ENCODE measurements around the gene VSX1. TPM values are rescaled to one million over a fixed set of nuclear protein-coding genes. Genes with fewer than 3 reads are reported as not detected.

The VSX1 gene
- total RNA-seq, 4 donors from 2014 or later: not detected

DNA sequence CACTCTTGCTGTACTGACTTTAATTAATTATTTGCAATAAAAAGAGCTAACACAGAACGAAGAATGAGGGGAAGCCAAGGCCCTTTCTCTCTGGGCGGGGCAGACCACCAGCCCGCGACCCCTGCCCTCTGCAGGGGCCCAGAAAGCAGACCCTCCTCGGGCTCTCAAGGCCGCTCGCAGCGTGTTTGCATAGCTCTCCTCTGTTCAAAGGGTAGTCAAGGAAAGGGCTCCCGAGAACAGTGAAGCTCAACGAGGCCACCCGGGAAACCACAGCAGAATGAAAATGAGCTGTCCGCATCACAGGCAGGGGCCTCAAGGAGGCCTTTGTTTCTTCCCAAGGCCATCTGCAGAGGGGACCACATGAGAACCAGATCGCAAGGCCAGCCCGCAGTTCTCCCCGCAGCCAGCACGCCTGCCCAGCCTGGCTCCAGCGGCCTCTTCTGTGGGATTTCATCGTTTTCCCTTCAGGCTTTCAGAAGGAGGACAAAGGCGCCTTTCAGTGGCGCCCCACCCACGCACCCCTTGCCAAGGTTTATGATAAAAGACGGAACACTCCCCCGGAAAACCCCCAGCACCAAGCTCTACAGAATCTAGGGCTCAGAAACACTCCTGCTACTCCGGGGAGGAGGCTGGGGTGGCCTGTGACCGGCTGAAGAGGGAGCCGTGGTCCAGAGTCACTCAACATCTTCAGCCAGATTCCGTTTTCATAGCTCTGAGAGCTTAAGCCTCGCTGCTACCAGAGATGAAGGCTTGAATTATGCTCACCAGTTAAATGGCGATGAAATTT, 49.3 kb downstream of the VSX1 start:
- no peak for ATAC-seq (ENCODE audit: low FRiP score)
- DNase-seq (ENCODE audit: low spot score): no peak
- TF ChIP-seq, protein P1, sequence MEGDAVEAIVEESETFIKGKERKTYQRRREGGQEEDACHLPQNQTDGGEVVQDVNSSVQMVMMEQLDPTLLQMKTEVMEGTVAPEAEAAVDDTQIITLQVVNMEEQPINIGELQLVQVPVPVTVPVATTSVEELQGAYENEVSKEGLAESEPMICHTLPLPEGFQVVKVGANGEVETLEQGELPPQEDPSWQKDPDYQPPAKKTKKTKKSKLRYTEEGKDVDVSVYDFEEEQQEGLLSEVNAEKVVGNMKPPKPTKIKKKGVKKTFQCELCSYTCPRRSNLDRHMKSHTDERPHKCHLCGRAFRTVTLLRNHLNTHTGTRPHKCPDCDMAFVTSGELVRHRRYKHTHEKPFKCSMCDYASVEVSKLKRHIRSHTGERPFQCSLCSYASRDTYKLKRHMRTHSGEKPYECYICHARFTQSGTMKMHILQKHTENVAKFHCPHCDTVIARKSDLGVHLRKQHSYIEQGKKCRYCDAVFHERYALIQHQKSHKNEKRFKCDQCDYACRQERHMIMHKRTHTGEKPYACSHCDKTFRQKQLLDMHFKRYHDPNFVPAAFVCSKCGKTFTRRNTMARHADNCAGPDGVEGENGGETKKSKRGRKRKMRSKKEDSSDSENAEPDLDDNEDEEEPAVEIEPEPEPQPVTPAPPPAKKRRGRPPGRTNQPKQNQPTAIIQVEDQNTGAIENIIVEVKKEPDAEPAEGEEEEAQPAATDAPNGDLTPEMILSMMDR (IDR thresholded peaks at IDR 0.05): no peak

DNA sequence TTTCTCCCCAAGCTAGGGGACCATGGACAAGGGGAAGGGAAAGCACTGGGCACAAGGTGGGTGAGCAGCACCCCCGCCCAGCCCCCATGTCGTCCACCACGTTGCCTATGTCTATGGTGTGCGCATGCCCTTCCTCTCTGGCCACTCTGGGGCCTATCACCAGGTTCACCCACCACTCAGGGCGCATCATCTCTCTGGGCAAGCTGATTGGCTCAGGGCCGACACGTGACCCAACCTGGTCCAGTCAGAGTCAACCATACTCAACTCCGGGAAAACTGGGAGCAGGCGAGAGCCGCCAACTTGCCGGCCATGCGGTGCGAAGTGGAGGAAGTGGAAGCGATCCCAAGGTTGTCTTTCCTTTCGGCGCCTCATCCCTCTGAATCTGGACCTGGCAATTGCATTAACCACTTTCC, 49.9 kb downstream of the VSX1 start:
- TF ChIP-seq, protein P1 (IDR thresholded peaks at IDR 0.05): no peak
- DNase-seq (ENCODE audit: low spot score): no peak
- ATAC-seq (ENCODE audit: low FRiP score): no peak

DNA sequence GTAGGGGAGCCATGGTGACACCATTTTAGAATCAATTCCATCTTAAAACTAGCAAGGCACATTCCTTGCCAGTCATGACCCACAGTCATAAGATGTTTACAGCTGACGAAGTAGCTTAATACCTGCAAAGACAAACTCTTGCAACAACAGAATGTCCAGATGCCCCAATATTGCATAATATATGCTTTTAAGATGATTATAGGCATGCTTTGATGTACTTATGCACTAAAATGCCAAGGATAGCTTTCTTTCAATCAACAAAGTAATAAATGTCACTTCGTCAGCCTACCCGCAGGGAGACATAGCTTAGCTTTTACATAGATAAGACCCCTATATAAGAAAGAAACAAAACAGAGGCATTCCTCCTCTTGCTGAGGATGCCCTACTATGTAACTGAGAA, 50.7 kb downstream of the VSX1 start:
- TF ChIP-seq, protein P1 (IDR thresholded peaks at IDR 0.05): no peak
- ATAC-seq (ENCODE audit: low FRiP score) (no peak), DNase-seq (ENCODE audit: low spot score) (no peak)

DNA sequence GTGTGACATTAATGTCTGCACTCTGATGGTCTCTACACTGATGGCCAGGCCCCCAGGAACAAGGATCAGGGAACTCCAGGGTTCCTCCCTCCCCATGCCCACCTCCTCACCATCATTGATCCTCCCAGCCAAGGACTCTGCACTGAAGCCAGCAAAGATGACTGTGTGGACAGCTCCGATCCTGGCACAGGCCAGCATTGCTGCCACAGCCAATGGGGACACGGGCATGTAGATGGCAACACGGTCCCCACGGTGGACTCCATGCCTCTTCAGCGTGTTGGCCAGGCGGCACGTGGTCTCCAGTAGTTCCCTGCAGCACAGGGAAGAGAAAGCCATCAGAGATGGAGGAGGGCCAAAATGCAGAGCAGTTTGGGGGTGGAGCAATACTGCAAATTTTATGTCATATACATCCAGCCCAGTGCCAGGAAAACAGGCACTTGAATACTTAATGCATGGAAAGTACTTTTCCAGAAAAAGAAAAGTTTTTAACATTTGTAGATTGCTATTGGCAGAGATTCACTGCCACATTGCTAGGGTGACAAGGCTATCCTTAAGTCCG, 51.2 kb downstream of the VSX1 start:
- ATAC-seq (ENCODE audit: low FRiP score): no peak
- TF ChIP-seq, protein P1 (IDR thresholded peaks at IDR 0.05): no peak
- no peak for DNase-seq (ENCODE audit: low spot score)

DNA sequence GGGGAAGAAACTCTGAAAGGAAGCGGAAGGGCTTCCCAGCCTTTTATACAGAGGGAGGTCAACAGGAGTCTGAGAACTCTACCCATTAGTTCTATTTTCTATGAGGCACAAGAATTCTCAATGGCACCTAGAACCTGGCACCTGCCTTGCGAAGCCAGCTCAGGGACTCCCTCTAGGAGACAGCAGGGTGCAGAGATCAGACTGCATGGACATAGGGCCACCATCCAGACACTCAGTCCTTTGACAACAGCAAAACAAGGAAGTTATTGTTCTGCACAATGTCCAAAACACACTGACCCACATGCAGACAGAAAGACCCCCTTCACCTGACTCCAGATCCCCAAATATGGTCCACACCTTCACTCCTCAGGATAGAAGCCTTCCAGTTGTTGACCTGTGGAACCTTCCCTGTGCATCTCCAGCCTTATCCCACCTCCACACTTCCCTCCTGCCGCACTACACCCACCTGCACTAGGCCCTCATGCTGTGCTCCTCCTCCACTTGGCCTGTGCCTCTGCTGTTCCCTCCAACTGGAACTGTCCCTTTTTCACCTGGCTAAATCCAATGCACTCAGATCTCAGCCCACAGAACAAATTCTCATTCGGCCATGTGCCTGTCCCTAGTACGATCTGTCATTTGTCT, 51.8 kb downstream of the VSX1 start:
- TF ChIP-seq, protein P1 (IDR thresholded peaks at IDR 0.05): no peak
- ATAC-seq (ENCODE audit: low FRiP score) (no peak), DNase-seq (ENCODE audit: low spot score) (no peak)

DNA sequence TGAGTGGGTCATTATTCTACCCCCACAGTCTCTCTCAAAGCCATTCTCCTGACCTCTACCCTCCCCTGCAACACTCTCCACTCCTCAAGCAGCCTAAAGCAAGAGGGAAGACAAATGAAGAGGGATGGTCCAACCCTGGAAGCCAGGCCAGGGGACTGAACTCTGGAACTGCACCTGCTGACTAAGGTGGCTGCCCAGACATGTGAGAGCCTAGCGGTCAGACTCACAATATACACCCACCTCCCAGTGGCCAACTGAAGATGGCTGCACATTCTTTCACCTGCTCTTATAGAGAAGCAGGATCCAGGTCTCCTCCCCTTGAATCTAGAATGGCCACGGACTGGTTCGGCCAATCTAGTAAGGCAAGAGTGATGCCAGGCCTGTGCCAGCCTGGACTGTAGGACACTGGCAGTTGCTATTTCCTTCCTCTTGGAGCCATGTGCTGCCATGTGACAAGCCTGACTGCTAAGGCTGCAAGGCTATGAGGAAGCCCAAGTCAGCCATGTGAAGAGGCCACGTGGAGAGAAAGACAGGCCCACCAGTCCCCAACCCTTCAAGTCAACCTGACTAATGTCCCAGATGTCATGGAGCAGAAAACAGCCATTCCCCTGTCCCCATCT, 55.8 kb downstream of the VSX1 start:
- TF ChIP-seq, protein P1 (IDR thresholded peaks at IDR 0.05): no peak
- ATAC-seq (ENCODE audit: low FRiP score) (no peak), DNase-seq (ENCODE audit: low spot score) (no peak)

Other genes starting within 250 kb of the VSX1 start
- gene CST7, start 132.9 kb downstream of the VSX1 start, total RNA-seq: 10 to 100 TPM in 2 of 4 donors, 1 to 10 TPM in 2; 6.4 to 20.5 (median 12.2) TPM
- gene APMAP, start 89.4 kb downstream of the VSX1 start, total RNA-seq: 100 to 1,000 TPM in 3 of 4 donors, 10 to 100 TPM in 1; 85.3 to 337 (median 163) TPM
- 10 to 100 TPM; 15.9 to 45.4 (median 19.0) TPM for gene ACSS1, start 24.0 kb downstream of the VSX1 start, total RNA-seq
- 10 to 100 TPM; 44.6 to 71.0 (median 60.0) TPM for gene ENTPD6, start 113.6 kb upstream of the VSX1 start, total RNA-seq
- 10 to 100 TPM; 63.7 to 94.6 (median 82.4) TPM for gene PYGB, start 165.9 kb upstream of the VSX1 start, total RNA-seq